SK-N-SH (cell line): ENCODE results near the gene LDB3. TPM values are rescaled to one million over a fixed set of nuclear protein-coding genes. Genes with fewer than 3 reads are reported as not detected.

Source experiments
- CTCF ChIA-PET: fragments of 300-600, 350-600 bp; formaldehyde crosslinking; extraction: SDS; loops from one replicate; lab custom pipeline; 2021; lab: Yijun Ruan, JAX
- POLR2A ChIA-PET: fragments of 350-600 bp; sonication (Branson Sonifier 250); formaldehyde crosslinking; extraction: SDS; loops from one replicate; lab custom pipeline; 2020; ENCODE audit warnings: antibody characterized with exemption, inconsistent platforms; lab: Yijun Ruan, JAX
- DNase-seq: peaks from one replicate; pipeline ENCODE4 v3.0.0; 2012
- H2AFZ ChIP-seq: fragments of 200-600 bp; sonication (generic); 2 replicates; pipeline ENCODE4 v1.8.1; 2016; ENCODE audit warnings: antibody characterized with exemption, mild to moderate bottlenecking, low read depth
- H3F3A ChIP-seq: fragments of 200-600 bp; sonication (generic); replicated peaks from 2 replicates; pipeline ENCODE3; 2016; ENCODE audit warnings: antibody characterized with exemption, mild to moderate bottlenecking; ENCODE audit not compliant: insufficient read depth
- H3K27ac ChIP-seq, 2 experiments: fragments of 200-500 bp in 1 of 2; fragments of 200-600 bp in 1 of 2; sonication (Bioruptor generic) in 1 of 2; sonication (generic), shearing (Covaris generic) in 1 of 2; 2 replicates each; pipeline versions ENCODE4 v1.5.1 to v1.6.1; 2014 to 2016; ENCODE audit warnings: low read depth in 2 of 2, inconsistent platforms in 1 of 2, low read length in 1 of 2, mild to moderate bottlenecking in 1 of 2, mixed read lengths in 1 of 2
- H3K27me3 ChIP-seq: fragments of 200-600 bp; sonication (generic), shearing (Covaris generic); 2 replicates; pipeline ENCODE4 v1.6.1; 2016; ENCODE audit warnings: mixed run types; ENCODE audit not compliant: insufficient read depth
- H3K36me3 ChIP-seq, 2 experiments: fragments of 200-500 bp in 1 of 2; fragments of 200-600 bp in 1 of 2; sonication (Bioruptor generic) in 1 of 2; sonication (generic) in 1 of 2; replicated peaks in 1 of 2; 2 replicates each; pipeline versions ENCODE3 to v1.5.1; 2014 to 2016; ENCODE audit warnings: low read length in 1 of 2, mild to moderate bottlenecking in 1 of 2; ENCODE audit not compliant: insufficient read depth in 2 of 2, control insufficient read depth in 1 of 2
- H3K4me1 ChIP-seq, 2 experiments: fragments of 200-500 bp in 1 of 2; fragments of 200-600 bp in 1 of 2; sonication (Bioruptor generic) in 1 of 2; sonication (generic), shearing (Covaris generic) in 1 of 2; 2 replicates each; pipeline versions ENCODE4 v1.5.1 to v1.6.1; 2014 to 2016; ENCODE audit warnings: low read depth in 1 of 2, low read length in 1 of 2, mixed run types in 1 of 2; ENCODE audit not compliant: insufficient read depth in 2 of 2, control insufficient read depth in 1 of 2
- H3K4me2 ChIP-seq: fragments of 200-600 bp; sonication (generic), shearing (Covaris generic); 2 replicates; pipeline ENCODE4 v1.6.1; 2017; ENCODE audit warnings: mixed run types
- H3K4me3 ChIP-seq, 2 experiments: fragments of 200-500 bp in 1 of 2; fragments of 200-600 bp in 1 of 2; sonication (Bioruptor generic) in 1 of 2; sonication (generic), shearing (Covaris generic) in 1 of 2; 2 replicates each; pipeline versions ENCODE4 v1.5.1 to v1.8.1; 2014 to 2016; ENCODE audit warnings: low read depth in 2 of 2, inconsistent platforms in 1 of 2, low read length in 1 of 2, mild to moderate bottlenecking in 1 of 2, mixed read lengths in 1 of 2, moderate library complexity in 1 of 2
- H3K79me2 ChIP-seq: fragments of 200-600 bp; sonication (generic); 2 replicates; pipeline ENCODE4 v1.8.1; 2017; ENCODE audit warnings: mild to moderate bottlenecking; ENCODE audit not compliant: insufficient read depth
- H3K9ac ChIP-seq: fragments of 200-600 bp; sonication (generic); 2 replicates; pipeline ENCODE4 v1.6.1; 2017; ENCODE audit warnings: mixed run types
- H3K9me2 ChIP-seq: fragments of 200-600 bp; sonication (generic); 2 replicates; pipeline ENCODE4 v1.6.1; 2017; ENCODE audit warnings: mixed run types
- H3K9me3 ChIP-seq: fragments of 200-600 bp; sonication (generic); 2 replicates; pipeline ENCODE4 v1.6.1; 2017; ENCODE audit warnings: mixed run types, mild to moderate bottlenecking, moderate library complexity
- H4K20me1 ChIP-seq: fragments of 200-600 bp; sonication (generic); 2 replicates; pipeline ENCODE4 v1.6.1; 2017; ENCODE audit warnings: mild to moderate bottlenecking, mixed run types; ENCODE audit not compliant: insufficient read depth
- CTCF ChIP-seq: fragments of 200-600 bp; sonication (generic); IDR thresholded peaks from 2 replicates; pipeline ENCODE4 v1.6.1; 2017; ENCODE audit warnings: antibody characterized with exemption, mild to moderate bottlenecking, moderate library complexity
- EZH2phosphoT487 ChIP-seq: fragments of 200-600 bp; sonication (generic); IDR thresholded peaks from 2 replicates; pipeline ENCODE4 v1.6.1; 2017; ENCODE audit warnings: low read depth, mixed run types, mild to moderate bottlenecking, antibody characterized with exemption, moderate library complexity, borderline replicate concordance
- JUND ChIP-seq: IDR thresholded peaks from 2 replicates; pipeline ENCODE4 v1.4.0; 2012
- PBX3 ChIP-seq: IDR thresholded peaks from 2 replicates; pipeline ENCODE4; 2012
- RAD21 ChIP-seq: IDR thresholded peaks from 2 replicates; pipeline ENCODE4 v1.6.1; 2012; ENCODE audit warnings: mild to moderate bottlenecking, low read length
- SIN3A ChIP-seq: IDR thresholded peaks from 2 replicates; pipeline ENCODE4 v1.6.1; 2012; ENCODE audit warnings: low read depth, mild to moderate bottlenecking, low read length, moderate library complexity, borderline replicate concordance
- SMC3 ChIP-seq: IDR thresholded peaks from 2 replicates; pipeline ENCODE4 v1.6.1; 2012; ENCODE audit warnings: low read depth, low read length, improper control_type of control experiment
- TEAD4 ChIP-seq: IDR thresholded peaks from 2 replicates; pipeline ENCODE4 v1.4.0; 2012; ENCODE audit warnings: mild to moderate bottlenecking, borderline replicate concordance; ENCODE audit not compliant: insufficient read depth
- WGBS: methylation state at CpG from one replicate; pipeline ENCODE4 v1.1.6; 2017; ENCODE audit warnings: low lambda C conversion rate; 5-methylcytosine and 5-hydroxymethylcytosine counted together
- polyA plus RNA-seq, 3 experiments: library from polyadenylated mRNA; depleted of rRNA; stranded (reverse); fragments of >200 nt; gene quantifications; 2 replicates each; pipeline ENCODE4 v1.2.3, GENCODE V29; 2012

Gene LDB3
- polyA plus RNA-seq, 1 of the 3 experiments (the other 2 are of a cell fraction) = 0.48 TPM

GRCh38 chr10:86687750-86688149 lies 19.4 kb downstream of the LDB3 start:
- 32% methylated on average over 4 of the region's 4 CpGs for WGBS
- Histone ChIP-seq H3K79me2 (no peaks in the 10 kb centered on the region), H3K27me3 (no peaks in the 10 kb centered on the region), H3K9ac (no peak overlapping the region), H4K20me1 (no peaks in the 10 kb centered on the region), H3K9me2 (no peaks in the 10 kb centered on the region), H3F3A (no peaks in the 10 kb centered on the region), H3K36me3 (no peaks in the 10 kb centered on the region), H2AFZ (0 out of 2 replicates have a peak overlapping the region, but pooled peaks have one; percentile 1), H3K4me2 (peak overlapping the region; percentile 39), H3K4me1 (peaks cover 0 to 15% of the 10 kb centered on the region in 2 experiments; a peak in 1 of 4 replicates), H3K27ac (peak overlapping the region in 1 of 2 experiments; percentile 17; a peak in 2 of 4 replicates), H3K4me3 (no peak overlapping the region), H3K9me3 (no peaks in the 10 kb centered on the region)
- TF ChIP-seq PBX3 (no peak), EZH2phosphoT487 (no peak), SIN3A (no peak), TEAD4 (0 out of 2 replicates have a peak, but pooled peaks have one; percentile 23), JUND (no peak)
- no peak for DNase-seq
- ChIA-PET CTCF (interaction anchor here (0.7 to 3.5 kb wide), 13 partner anchors 8 to 257 kb away, joined by 3 to 39 read pairs (median 4); no protein-coding TSS in a partner anchor), POLR2A (no interaction called here)

GRCh38 chr10:86688398-86688921 lies 20.1 kb downstream of the LDB3 start:
- Histone ChIP-seq H2AFZ (no peak overlapping the region), H3K4me1 (peaks cover 0 to 8% of the 10 kb centered on the region in 2 experiments; a peak in 1 of 4 replicates), H3K9me3 (no peaks in the 10 kb centered on the region), H3K4me2 (peak overlapping the region; percentile 39; the same call in 1 of the 2 replicates), H3K27ac (no peak overlapping the region), H3K27me3 (no peaks in the 10 kb centered on the region), H3K9ac (no peak overlapping the region), H3K36me3 (no peaks in the 10 kb centered on the region), H3K79me2 (no peaks in the 10 kb centered on the region), H3F3A (no peaks in the 10 kb centered on the region), H3K9me2 (no peaks in the 10 kb centered on the region), H4K20me1 (no peaks in the 10 kb centered on the region), H3K4me3 (no peak overlapping the region; a peak in 1 of 4 replicates)
- whole genome bisulfite sequencing = 65% methylated on average over 8 of the region's 8 CpGs
- ChIA-PET POLR2A (no interaction called here), CTCF (interaction anchor here (0.6 to 3.5 kb wide), 24 partner anchors 9 to 309 kb away, joined by 3 to 39 read pairs (median 3); partner anchors contain the start of gene ADIRF)
- peak; percentile 82 for DNase-seq
- TF ChIP-seq TEAD4 = no peak
- peak; percentile 88 for TF ChIP-seq SMC3
- peak; percentile 88 for TF ChIP-seq RAD21
- peak; percentile 82 for TF ChIP-seq CTCF
